Right lobe of liver (tissue), 6 donors: ENCODE data around the gene TMEM245. TPM values are rescaled to one million over a fixed set of nuclear protein-coding genes. Genes with fewer than 3 reads are reported as not detected.

Source experiments
- ATAC-seq, 4 donors: fragments of 200-7000 bp; cut with Tn5 transposase; one replicate each; pipeline ENCODE4 v1.9.1; 2020; ENCODE audit warnings: mild to moderate bottlenecking in 4 of 4, moderate library complexity in 4 of 4
- DNase-seq, 3 donors: peaks; one replicate each; pipeline ENCODE4 v3.0.0-alpha.2; 2020
- H3K27ac ChIP-seq, 3 donors: fragments of 200-600 bp; one replicate each; pipeline ENCODE4 v1.8.0; 2022
- H3K27me3 ChIP-seq, 2 donors: fragments of 200-600 bp; one replicate each; pipeline ENCODE4 v1.8.0; 2022
- H3K36me3 ChIP-seq, 4 donors: fragments of 200-600 bp; sonication (generic) in 1 of 4; one replicate each; pipeline versions ENCODE4 v1.5.1 to v1.8.0; 2017 to 2022; ENCODE audit warnings: control low read depth in 1 of 4
- H3K4me1 ChIP-seq, 4 donors: fragments of 200-600 bp; sonication (generic) in 1 of 4; one replicate each; pipeline versions ENCODE4 v1.5.1 to v1.8.0; 2017 to 2022; ENCODE audit warnings: control low read depth in 1 of 4
- H3K4me3 ChIP-seq, 3 donors: fragments of 200-600 bp; one replicate each; pipeline ENCODE4 v1.8.0; 2022
- H3K9me3 ChIP-seq, 4 donors: fragments of 200-600 bp; sonication (generic) in 1 of 4; one replicate each; pipeline versions ENCODE4 v1.5.1 to v1.8.0; 2017 to 2022; ENCODE audit warnings: control low read depth in 1 of 4
- POLR2A ChIP-seq: fragments of 450-650 bp; IDR thresholded peaks from one replicate; pipeline ENCODE4 v1.6.1; 2017; ENCODE audit warnings: antibody characterized with exemption, mild to moderate bottlenecking
- WGBS: methylation state at CpG from one replicate; pipeline ENCODE4 v1.1.6; 2018; ENCODE audit warnings: low coverage, low lambda C conversion rate; ENCODE audit not compliant: insufficient coverage; ENCODE audit errors: missing lambda C conversion rate; 5-methylcytosine and 5-hydroxymethylcytosine counted together
- intact Hi-C, 2 donors: fragments of 100-400 bp; cut with DNase I; formaldehyde crosslinking; loops; one replicate each; pipeline versions ENCODE4 v1.11.2 to v1.14.1; 2022
- total RNA-seq, 6 experiments: library from RNA; depleted of rRNA in 2 of 6; stranded (reverse); fragments of >200 nt in 2 of 6; fragmentation: NEBNext Ultra II Directional in 3 of 6; extraction: Animal tissue kit (Norgen Biotek cat#: 25700) in 3 of 6; gene quantifications; one replicate each; pipeline versions ENCODE4 v1.1.0 to v1.2.4, GENCODE V29; 2016 to 2023
- TF ChIP-seq, protein P1 (sequence below), 4 donors: fragments of 200-600 bp in 3 of 4; fragments of 450-650 bp in 1 of 4; IDR thresholded peaks; one replicate each; pipeline versions ENCODE4 v1.5.1 to v1.8.0; 2016 to 2022; ENCODE audit warnings: antibody characterized with exemption in 4 of 4, mild to moderate bottlenecking in 2 of 4
- donor health status: DM: no; HTN: yes; CAD: no.
- donor health status: DM: no; HTN: no; CAD: no.
- donor health status: DM: no; HTN: no; CAD: no.
- donor health status: DM: no; HTN: yes; CAD: no.
- donor health status: DM: no; HTN: yes; CAD: no.

TMEM245 gene
- total RNA-seq, 6 experiments from 2014 or later, result 24.7 to 39.5 (median 36.8) TPM

DNA sequence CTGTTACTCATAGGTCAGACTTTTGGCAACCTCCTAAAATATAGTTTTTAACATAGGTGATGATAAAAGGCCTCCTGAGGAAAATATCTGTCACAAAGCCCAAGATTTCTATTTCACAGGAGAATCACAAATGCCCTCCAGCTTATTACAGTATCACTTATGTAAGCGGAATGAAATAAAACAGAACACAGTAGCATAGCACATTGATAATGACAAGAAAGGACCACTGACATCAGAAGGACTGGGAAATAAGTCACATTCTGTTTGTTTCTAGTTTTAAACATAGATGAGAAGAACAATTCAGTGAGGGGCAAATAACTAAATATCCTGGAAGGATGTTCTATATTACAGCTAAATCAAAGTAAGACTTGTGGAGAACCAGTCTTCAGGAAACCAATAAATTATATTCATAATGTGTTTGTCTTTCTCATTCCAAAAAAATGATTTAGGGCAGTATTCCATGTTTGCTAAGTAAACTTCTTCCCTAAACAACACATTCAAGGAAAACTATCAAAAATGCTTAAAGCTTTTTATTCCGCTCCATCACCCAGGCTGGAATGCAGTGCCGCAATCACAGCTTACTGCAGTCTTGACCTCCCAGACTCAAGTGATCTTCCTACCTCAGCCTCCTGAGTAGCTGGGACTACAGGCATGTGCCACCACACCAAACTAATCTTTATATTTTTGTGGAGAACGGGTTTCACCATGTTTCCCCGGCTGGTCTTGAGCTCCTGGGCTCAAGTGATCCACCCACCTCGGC is 85.6 kb downstream of the TMEM245 start:
- DNase-seq (no peak), ATAC-seq (no peak)
- H3K4me3 ChIP-seq, result no peak overlapping the region
- H3K36me3 ChIP-seq, result peaks cover 0 to 24% (median 2%) of the 10 kb centered on the region in 4 donors
- H3K9me3 ChIP-seq, result no peaks in the 10 kb centered on the region
- H3K27me3 ChIP-seq, result no peaks in the 10 kb centered on the region
- intact Hi-C loops, result no loop called here
- WGBS, result 92% methylated on average over 5 of the region's 6 CpGs
- peaks cover 0 to 18% (median 9%) of the 10 kb centered on the region in 4 donors for H3K4me1 ChIP-seq
- TF ChIP-seq, protein P1, sequence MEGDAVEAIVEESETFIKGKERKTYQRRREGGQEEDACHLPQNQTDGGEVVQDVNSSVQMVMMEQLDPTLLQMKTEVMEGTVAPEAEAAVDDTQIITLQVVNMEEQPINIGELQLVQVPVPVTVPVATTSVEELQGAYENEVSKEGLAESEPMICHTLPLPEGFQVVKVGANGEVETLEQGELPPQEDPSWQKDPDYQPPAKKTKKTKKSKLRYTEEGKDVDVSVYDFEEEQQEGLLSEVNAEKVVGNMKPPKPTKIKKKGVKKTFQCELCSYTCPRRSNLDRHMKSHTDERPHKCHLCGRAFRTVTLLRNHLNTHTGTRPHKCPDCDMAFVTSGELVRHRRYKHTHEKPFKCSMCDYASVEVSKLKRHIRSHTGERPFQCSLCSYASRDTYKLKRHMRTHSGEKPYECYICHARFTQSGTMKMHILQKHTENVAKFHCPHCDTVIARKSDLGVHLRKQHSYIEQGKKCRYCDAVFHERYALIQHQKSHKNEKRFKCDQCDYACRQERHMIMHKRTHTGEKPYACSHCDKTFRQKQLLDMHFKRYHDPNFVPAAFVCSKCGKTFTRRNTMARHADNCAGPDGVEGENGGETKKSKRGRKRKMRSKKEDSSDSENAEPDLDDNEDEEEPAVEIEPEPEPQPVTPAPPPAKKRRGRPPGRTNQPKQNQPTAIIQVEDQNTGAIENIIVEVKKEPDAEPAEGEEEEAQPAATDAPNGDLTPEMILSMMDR (IDR thresholded peaks at IDR 0.05), result no peak
- H3K27ac ChIP-seq, result no peak overlapping the region

DNA sequence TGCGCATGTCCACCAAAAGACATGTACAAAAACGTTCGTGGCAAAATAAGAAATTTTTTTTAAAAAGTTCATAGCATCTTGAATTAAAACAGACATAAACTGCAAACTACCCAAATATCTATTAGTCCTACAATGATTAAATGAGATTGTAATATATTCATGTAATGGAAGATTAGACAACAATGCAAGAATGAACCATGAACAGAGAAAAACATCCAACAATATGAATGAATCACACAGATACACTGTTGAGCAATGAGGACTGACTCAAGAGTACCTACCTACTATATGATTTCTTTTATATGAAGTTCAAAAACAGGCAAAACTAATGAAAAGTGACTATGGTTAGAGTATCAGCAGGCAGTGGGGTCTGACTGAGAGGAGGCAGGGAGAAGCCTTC is 88.5 kb downstream of the TMEM245 start:
- Histone ChIP-seq H3K4me1 (peaks cover 0 to 10% (median 5%) of the 10 kb centered on the region in 4 donors), H3K4me3 (no peak overlapping the region), H3K27me3 (no peaks in the 10 kb centered on the region), H3K9me3 (no peaks in the 10 kb centered on the region), H3K36me3 (peaks cover 0 to 24% (median 2%) of the 10 kb centered on the region in 4 donors), H3K27ac (no peak overlapping the region)
- ATAC-seq (no peak), DNase-seq (no peak)
- TF ChIP-seq POLR2A, result no peak
- TF ChIP-seq, protein P1 (IDR thresholded peaks at IDR 0.05), result no peak
- intact Hi-C loops, result no loop called here
- WGBS, result 94% methylated on average over 3 of the region's 3 CpGs

DNA sequence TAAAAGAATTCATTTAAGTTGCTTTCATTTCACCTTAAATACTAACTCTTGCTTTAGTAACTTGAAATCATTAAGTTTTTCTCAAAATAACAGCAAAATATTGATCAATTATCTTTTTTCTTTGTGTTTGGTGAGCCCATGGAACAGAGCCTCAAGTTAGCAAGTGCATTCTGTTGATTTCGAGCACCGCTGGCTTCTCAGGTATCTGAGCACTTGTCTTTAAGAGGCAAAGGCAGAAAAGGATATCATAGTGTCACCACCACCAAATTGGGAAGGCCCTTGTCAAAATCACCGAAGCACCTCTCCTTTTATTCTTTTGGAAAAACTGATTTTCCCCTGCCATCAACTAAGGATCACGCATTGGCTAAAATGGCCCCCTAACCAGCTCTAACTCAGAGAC is 89.3 kb downstream of the TMEM245 start:
- intact Hi-C loops, result no loop called here
- peaks cover 0 to 3% (median under 1%) of the 10 kb centered on the region in 4 donors for H3K4me1 ChIP-seq
- H3K4me3 ChIP-seq, result no peak overlapping the region
- no peaks in the 10 kb centered on the region for H3K9me3 ChIP-seq
- H3K36me3 ChIP-seq, result peaks cover 0 to 24% (median 2%) of the 10 kb centered on the region in 4 donors
- DNase-seq (no peak), ATAC-seq (no peak)
- WGBS, result 100% methylated on average over 4 of the region's 4 CpGs
- H3K27me3 ChIP-seq, result no peaks in the 10 kb centered on the region
- no peak overlapping the region for H3K27ac ChIP-seq
- TF ChIP-seq, protein P1 (IDR thresholded peaks at IDR 0.05), result no peak
- TF ChIP-seq POLR2A, result no peak

DNA sequence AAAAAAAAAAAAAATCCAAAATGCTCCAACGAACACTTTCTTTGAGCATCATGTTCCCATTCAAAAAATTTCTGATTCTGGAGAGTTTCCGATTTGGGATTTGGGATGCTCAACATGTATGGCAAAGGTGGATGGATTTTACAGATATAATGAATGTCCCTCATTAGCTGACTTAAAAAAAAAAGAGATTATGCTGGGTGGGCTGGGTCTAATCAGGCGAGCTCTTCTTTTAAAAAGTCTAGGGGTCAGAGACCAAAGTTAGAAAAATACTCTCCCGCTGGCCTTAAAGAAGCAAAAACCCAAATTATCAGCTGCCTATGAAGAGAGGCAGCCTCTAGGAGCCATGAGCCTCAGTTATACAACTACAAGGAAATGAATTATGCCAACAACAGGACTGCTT is 91.3 kb downstream of the TMEM245 start:
- no peaks in the 10 kb centered on the region for H3K9me3 ChIP-seq
- peaks cover 0 to 19% (median 2%) of the 10 kb centered on the region in 4 donors for H3K36me3 ChIP-seq
- H3K27ac ChIP-seq, result no peak overlapping the region
- no peak for TF ChIP-seq POLR2A
- TF ChIP-seq, protein P1 (IDR thresholded peaks at IDR 0.05), result no peak
- 94% methylated on average over 3 of the region's 4 CpGs for WGBS
- DNase-seq, result no peak
- ATAC-seq, result no peak
- intact Hi-C loops, result no loop called here
- no peaks in the 10 kb centered on the region for H3K27me3 ChIP-seq
- H3K4me3 ChIP-seq, result no peak overlapping the region
- H3K4me1 ChIP-seq, result peaks cover 0 to 3% (median 0%) of the 10 kb centered on the region in 4 donors
